Vagina (tissue), 2 donors: Measurements from ENCODE around the gene MARCHF4.

Source experiments
- POLR2A ChIP-seq, 2 donors: fragments of 450-650 bp; IDR thresholded peaks; one replicate each; pipeline ENCODE4 v1.6.1; 2017; ENCODE audit warnings: antibody characterized with exemption in 2 of 2, mild to moderate bottlenecking in 2 of 2, moderate library complexity in 2 of 2
- POLR2AphosphoS5 ChIP-seq, 2 donors: sonication (generic); formaldehyde crosslinking; IDR thresholded peaks; one replicate each; pipeline ENCODE4 v1.9.0; 2017; ENCODE audit warnings: antibody characterized with exemption in 2 of 2, mild to moderate bottlenecking in 2 of 2, low read depth in 1 of 2; ENCODE audit not compliant: insufficient read depth in 1 of 2
- TF ChIP-seq, protein P1 (sequence below), 3 experiments: fragments of 450-650 bp in 2 of 3; fragments of 200-600 bp in 1 of 3; sonication (generic) in 1 of 3; IDR thresholded peaks; one replicate each; pipeline ENCODE4 v1.5.1; 2017 to 2019; ENCODE audit warnings: antibody characterized with exemption in 3 of 3, mild to moderate bottlenecking in 2 of 3, moderate library complexity in 2 of 3

DNA sequence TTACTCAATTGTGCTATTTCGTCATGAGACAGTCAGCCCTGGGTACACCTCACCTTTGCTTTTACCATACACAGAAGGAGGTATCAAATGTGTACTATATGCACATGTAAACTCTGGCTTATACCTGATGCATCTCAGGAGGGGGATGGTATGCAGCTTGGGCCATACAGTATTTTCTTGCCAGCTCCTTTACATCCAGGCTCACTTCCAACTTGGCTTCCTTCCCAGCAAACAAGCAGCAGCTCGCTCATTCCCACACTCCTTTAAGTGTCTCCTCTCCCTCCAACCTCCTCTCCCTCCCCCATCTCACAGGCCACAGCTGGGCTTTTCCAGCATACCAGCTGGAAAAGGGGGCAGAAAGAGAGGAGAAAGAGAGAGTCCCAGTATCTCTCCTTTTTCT lies 9.6 kb downstream of the MARCHF4 start:
- TF ChIP-seq, protein P1, sequence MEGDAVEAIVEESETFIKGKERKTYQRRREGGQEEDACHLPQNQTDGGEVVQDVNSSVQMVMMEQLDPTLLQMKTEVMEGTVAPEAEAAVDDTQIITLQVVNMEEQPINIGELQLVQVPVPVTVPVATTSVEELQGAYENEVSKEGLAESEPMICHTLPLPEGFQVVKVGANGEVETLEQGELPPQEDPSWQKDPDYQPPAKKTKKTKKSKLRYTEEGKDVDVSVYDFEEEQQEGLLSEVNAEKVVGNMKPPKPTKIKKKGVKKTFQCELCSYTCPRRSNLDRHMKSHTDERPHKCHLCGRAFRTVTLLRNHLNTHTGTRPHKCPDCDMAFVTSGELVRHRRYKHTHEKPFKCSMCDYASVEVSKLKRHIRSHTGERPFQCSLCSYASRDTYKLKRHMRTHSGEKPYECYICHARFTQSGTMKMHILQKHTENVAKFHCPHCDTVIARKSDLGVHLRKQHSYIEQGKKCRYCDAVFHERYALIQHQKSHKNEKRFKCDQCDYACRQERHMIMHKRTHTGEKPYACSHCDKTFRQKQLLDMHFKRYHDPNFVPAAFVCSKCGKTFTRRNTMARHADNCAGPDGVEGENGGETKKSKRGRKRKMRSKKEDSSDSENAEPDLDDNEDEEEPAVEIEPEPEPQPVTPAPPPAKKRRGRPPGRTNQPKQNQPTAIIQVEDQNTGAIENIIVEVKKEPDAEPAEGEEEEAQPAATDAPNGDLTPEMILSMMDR (IDR thresholded peaks at IDR 0.05), result no peak
- no peak for TF ChIP-seq POLR2AphosphoS5 (IDR thresholded peaks at IDR 0.05; ENCODE audit: insufficient read depth in 1 of 2, low read depth in 1 of 2)
- TF ChIP-seq POLR2A (IDR thresholded peaks at IDR 0.05), result no peak
